Sigmoid colon (tissue), 4 donors: ENCODE data around the gene CCNQ.

Experiments used
- EP300 ChIP-seq, 4 donors: sonication (generic); formaldehyde crosslinking; IDR thresholded peaks; one replicate each; pipeline ENCODE4 v1.6.1; 2017; ENCODE audit warnings: antibody characterized with exemption in 4 of 4
- POLR2A ChIP-seq, 2 donors: fragments of 450-650 bp; IDR thresholded peaks; one replicate each; pipeline ENCODE4 v1.6.1; 2016; ENCODE audit warnings: antibody characterized with exemption in 2 of 2, mild to moderate bottlenecking in 2 of 2, moderate library complexity in 2 of 2
- POLR2AphosphoS5 ChIP-seq, 4 donors: sonication (generic); formaldehyde crosslinking; IDR thresholded peaks; one replicate each; pipeline ENCODE4 v1.6.1; 2017; ENCODE audit warnings: antibody characterized with exemption in 4 of 4
- TF ChIP-seq, protein P1 (sequence below), 4 experiments: fragments of 450-650 bp in 3 of 4; fragments of 200-600 bp in 1 of 4; IDR thresholded peaks; one replicate each; pipeline ENCODE4 v1.5.1; 2016 to 2019; ENCODE audit warnings: antibody characterized with exemption in 4 of 4, mild to moderate bottlenecking in 3 of 4, moderate library complexity in 2 of 4

- TF ChIP-seq, protein P1, sequence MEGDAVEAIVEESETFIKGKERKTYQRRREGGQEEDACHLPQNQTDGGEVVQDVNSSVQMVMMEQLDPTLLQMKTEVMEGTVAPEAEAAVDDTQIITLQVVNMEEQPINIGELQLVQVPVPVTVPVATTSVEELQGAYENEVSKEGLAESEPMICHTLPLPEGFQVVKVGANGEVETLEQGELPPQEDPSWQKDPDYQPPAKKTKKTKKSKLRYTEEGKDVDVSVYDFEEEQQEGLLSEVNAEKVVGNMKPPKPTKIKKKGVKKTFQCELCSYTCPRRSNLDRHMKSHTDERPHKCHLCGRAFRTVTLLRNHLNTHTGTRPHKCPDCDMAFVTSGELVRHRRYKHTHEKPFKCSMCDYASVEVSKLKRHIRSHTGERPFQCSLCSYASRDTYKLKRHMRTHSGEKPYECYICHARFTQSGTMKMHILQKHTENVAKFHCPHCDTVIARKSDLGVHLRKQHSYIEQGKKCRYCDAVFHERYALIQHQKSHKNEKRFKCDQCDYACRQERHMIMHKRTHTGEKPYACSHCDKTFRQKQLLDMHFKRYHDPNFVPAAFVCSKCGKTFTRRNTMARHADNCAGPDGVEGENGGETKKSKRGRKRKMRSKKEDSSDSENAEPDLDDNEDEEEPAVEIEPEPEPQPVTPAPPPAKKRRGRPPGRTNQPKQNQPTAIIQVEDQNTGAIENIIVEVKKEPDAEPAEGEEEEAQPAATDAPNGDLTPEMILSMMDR (IDR thresholded peaks at IDR 0.05), result no peak
- no peak for TF ChIP-seq EP300 (IDR thresholded peaks at IDR 0.05)
- no peak for TF ChIP-seq POLR2A (IDR thresholded peaks at IDR 0.05)
- no peak for TF ChIP-seq POLR2AphosphoS5 (IDR thresholded peaks at IDR 0.05)
Measured at GRCh38 chrX:153547195-153547594, 51.7 kb downstream of the CCNQ start.
